ENCODE data around the gene B4GAT1. TPM values are rescaled to one million over a fixed set of nuclear protein-coding genes. Genes with fewer than 3 reads are reported as not detected.
"Not testable (repeated sequence)": the region's sequence is repeated elsewhere in the genome, so short reads cannot be mapped to it uniquely, and the experiment has no call there.

B4GAT1 gene
- polyA plus RNA-seq (ENCODE audit: insufficient read length in 12 of 12): 10 to 100 TPM in 11 of 12 donors, not detected in 1; 16.0 to 25.2 (median 20.3) TPM
- long read RNA-seq, donor 1, transcript B4GAT1-201 (2 exons, 2,072 nt): major isoform, 11 of 11 reads
- long read RNA-seq, donor 1, partial matches to known transcripts: 0 of 11 reads
- long read RNA-seq, donor 1, other reads (novel, unspliced or antisense): 0 of 11 reads
- long read RNA-seq, donor 2, transcript B4GAT1-201 (2 exons, 2,072 nt): major isoform, 8 of 8 reads
- long read RNA-seq, donor 2, partial matches to known transcripts: 0 of 8 reads
- long read RNA-seq, donor 2, other reads (novel, unspliced or antisense): 0 of 8 reads
- long read RNA-seq, donor 3, transcript B4GAT1-201 (2 exons, 2,072 nt): major isoform, 6 of 6 reads
- long read RNA-seq, donor 3, partial matches to known transcripts: 0 of 6 reads
- long read RNA-seq, donor 3, other reads (novel, unspliced or antisense): 0 of 6 reads
- long read RNA-seq, donor 4, partial matches to known transcripts: 0 of 3 reads
- long read RNA-seq, donor 4, other reads (novel, unspliced or antisense): 0 of 3 reads
- long read RNA-seq, donor 5: 0 reads
- long read RNA-seq, donor 6, partial matches to known transcripts: 0 of 2 reads
- long read RNA-seq, donor 6, other reads (novel, unspliced or antisense): 0 of 2 reads
- long read RNA-seq, donor 7, transcript B4GAT1-201 (2 exons, 2,072 nt): major isoform, 5 of 5 reads
- long read RNA-seq, donor 7, partial matches to known transcripts: 0 of 5 reads
- long read RNA-seq, donor 7, other reads (novel, unspliced or antisense): 0 of 5 reads
- long read RNA-seq, donor 8, partial matches to known transcripts: 11 of 15 reads
- long read RNA-seq, donor 8, other reads (novel, unspliced or antisense): 0 of 15 reads
- long read RNA-seq, donor 9, partial matches to known transcripts: 0 of 4 reads
- long read RNA-seq, donor 9, other reads (novel, unspliced or antisense): 0 of 4 reads
- long read RNA-seq, donor 10, transcript B4GAT1-201 (2 exons, 2,072 nt): major isoform, 14 of 14 reads
- long read RNA-seq, donor 10, partial matches to known transcripts: 0 of 14 reads
- long read RNA-seq, donor 10, other reads (novel, unspliced or antisense): 0 of 14 reads
- long read RNA-seq, donor 11, partial matches to known transcripts: 5 of 8 reads
- long read RNA-seq, donor 11, other reads (novel, unspliced or antisense): 0 of 8 reads

GRCh38 chr11:66347425-66348276, at the start of gene B4GAT1:
TSS of gene B4GAT1 (minus strand) at chr11:66347629. CDS start at chr11:66347545, 84 bp downstream.
- peak; percentile 92 for DNase-seq

GRCh38 chr11:66393954-66394353, 46.5 kb upstream of the B4GAT1 start:
- no peak for DNase-seq

DNA sequence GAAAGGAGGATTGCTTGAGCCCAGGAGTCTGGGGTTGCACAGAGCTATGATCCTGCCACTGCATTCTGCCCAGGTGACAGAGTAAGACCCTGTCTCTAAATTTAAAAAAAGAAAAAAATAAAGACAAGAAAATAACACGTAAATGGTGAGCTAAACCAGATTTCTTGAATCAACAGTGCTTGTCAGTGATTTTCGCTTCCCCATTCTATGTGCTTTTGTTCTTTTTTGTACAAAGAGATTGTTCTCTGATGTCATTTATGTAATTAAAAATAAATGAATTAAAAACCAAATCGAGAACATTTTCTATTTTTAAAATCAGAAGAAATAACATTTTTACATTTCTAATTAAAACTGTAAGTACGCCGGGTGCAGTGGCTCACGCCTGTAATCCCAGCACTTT, 43.9 kb upstream of the B4GAT1 start:
- no peak for DNase-seq

DNA sequence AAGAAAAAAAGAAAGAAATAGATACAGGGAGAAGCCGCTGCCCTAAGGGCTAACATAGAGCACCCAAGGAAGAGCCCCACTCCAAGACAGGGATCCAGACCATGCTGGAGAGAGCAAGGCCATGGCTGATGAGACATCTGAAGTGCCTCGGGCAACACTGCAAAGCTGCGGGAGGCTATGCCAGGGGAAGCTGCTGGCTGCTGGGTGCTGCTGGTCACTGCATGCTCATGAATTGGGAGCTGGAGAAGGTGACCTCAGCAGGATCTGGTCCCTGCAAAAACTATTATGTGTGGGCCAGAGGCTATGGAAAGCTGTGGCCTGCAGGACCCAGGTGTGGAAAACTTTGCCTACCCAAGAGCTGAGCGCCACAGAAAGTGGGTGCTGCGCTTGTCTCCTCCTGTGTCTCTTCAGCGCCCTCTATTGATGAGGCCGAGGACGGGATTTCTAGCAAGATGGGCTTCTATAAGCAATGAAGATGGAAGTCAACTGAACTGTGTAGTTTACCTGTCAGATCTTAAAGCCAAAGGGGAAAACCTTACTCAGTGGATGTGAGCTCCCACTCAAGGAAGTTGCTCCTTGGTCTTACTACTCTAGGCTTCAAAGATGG, 41.5 kb upstream of the B4GAT1 start:
- no peak for DNase-seq

DNA sequence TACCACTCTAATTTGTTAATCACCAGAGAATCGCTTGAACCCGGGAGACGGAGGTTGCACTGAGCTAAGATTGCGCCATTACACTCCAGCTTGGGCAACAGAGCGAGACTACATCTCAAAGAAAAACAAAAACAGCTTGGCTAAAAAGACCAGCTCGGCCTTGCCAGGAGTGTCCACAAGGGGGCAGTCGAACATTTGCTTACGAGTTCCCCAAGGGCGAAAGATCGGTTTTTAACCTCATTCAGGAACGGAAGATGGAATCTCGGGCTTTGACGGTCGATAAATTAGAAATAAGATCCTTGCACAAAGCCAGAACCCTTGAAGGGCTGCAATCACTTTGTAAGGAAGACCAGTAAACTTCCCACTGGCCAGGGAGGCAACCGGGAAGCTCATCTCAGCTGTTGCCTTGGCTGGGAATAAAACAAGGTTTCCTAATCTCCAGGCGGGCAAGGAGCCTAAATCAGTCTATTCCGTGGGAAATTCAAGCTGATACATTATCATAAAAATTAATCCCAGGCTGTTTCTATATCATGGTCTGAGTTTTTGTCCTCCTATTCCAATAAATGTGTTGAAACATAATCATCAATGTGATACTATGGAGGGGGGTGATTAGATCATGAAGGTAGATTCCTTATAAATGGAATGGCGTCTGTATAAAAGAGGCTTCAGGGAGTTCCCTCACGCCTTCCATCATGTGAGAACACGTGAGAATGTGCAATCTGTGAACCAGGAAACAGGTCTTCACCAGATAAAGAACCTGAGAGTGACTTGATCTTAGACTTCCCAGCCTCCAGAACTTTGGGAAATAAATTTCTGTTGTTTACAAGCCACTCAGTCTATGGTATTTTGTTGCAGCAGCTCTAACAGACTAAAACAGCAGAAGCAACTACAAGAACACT, 39.0 kb upstream of the B4GAT1 start:
- DNase-seq: peak; percentile 76

DNA sequence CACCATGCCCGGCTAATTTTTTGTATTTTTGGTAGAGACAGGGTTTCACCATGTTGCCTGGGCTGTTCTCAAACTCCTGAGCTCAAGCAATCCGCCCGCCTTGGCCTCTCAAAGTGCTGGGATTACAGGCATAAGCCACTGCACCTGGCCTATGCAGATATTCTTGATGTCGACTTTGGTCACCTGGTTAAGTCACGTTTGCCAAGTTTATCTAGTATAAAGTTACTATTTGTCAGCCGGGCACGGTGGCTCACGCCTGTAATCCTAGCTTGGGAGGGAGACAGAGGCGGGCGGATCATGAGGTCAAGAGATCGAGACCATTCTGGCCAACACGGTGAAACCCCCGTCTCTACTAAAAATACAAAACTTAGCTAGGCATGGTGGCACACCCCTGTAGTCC, 36.9 kb upstream of the B4GAT1 start:
- DNase-seq: not testable (repeated sequence)

DNA sequence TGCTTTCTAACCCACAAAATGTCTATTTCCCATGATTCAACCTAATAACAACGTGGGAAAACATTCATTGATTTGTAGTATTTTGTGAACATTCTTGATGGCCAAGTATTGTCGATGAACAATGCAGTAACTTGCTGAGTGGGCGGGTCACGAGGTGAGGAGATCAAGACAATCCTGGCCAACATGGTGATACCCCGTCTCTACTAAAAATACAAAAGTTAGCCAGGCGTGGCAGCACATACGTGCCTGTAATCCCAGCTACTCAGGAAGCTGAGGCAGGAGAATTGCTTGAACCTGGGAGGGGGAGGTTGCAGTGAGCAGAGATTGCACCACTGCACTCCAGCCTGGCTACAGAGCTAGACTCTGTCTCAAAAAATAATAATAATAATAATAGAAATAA, 32.8 kb upstream of the B4GAT1 start:
- DNase-seq: not testable (repeated sequence)

DNA sequence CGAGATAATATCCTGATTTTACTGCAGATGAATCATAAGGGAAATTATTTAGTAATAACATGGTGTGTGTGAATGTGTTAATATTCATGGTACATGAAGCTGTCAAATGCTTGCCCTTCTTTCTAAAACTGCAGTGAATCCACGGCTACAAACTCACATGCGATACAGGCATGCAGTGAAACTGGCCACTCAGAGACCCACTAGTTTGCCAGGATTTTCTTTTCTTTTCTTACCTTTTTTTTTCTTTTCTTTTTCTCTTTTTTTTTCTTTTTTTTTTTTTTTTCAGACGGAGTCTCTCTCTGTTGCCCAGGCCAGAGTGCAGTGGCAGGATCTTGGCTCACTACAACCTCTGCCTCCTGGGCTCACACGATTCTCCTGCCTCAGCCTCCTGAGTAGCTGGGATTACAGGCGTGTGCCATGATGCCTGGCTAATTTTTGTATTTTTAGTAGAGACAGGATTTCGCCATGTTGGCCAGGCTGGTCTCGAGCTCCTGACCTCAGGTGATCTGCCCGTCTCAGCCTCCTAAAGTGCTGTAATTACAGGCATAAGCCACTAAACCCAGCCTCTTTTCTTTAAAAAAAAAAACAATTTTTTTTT, 26.4 kb upstream of the B4GAT1 start:
- not testable (repeated sequence) for DNase-seq

DNA sequence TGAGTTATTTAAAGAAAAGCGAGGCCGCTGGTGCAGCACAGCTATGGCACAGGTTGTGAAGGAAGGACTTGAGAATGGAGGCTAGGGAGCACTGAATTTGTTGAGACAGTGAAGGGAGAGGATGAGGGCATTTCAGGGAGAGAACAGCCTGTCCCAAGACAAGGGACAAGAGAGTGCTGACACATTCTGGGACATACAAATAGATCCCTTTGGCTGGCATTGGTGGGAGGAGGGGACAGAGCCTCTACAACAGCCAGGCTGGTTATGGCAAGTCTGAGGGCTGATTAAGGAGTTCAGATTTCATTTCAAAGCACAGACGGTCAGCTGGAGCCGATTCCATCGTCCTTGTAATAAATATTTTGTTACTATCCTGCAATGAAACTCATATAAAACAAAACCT, 25.8 kb upstream of the B4GAT1 start:
- DNase-seq: no peak

GRCh38 chr11:66371627-66372415, 24.4 kb upstream of the B4GAT1 start, which contains the start of gene SLC29A2:
TSS of gene SLC29A2 (minus strand) at chr11:66371760. CDS start at chr11:66371591, 169 bp downstream.
- no peak for DNase-seq

GRCh38 chr11:66369073-66369894, 21.9 kb upstream of the B4GAT1 start:
- no peak for DNase-seq

- no peak for DNase-seq
Measured at GRCh38 chr11:66368484-66368883, 21.1 kb upstream of the B4GAT1 start.

- no peak for DNase-seq
Measured at GRCh38 chr11:66367561-66368312, 20.3 kb upstream of the B4GAT1 start.

- DNase-seq: no peak
Measured at GRCh38 chr11:66366844-66367477, 19.5 kb upstream of the B4GAT1 start.

DNA sequence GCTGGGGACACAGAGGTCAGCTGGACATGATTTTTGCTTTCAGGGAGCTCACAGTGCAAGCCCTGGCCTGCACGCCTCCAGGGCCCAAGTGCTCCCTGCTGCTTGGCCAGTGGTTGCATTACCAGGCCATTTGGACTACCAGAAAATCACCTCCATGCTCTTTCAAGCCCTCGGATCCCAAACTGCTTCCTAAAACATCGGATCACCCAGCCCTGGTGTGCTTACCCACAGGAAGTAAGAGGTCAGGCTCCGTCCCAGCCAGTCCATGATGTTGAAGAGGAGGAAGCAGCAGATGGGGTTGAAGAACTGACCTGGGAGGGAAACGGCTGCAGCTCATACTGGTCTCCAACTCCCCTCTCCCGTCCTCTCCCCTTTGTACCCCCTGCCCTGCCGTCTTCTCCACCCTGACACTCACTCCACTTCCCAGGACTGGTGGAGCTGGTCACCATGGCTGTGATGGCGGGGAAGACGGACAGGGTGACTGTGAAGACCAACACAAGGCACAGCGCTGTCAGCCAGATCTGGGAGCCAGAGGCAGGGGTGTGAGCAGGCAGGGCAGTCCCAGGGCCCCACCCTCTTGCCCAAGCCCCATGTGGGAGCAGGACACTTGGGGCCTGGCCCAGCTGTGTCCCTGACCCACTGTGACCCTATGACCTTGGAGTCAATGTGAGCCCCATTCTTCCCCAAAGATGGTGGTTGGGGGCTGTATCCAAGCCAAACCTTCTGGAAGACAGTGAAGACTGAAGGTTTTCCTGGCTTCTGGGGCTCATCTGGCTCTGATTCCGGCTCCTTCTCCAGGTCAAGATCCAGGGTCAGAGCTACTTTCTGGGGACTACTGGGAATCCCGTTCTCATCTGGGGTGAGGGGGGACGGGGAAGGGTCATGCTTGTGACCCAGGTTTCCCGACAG, 18.5 kb upstream of the B4GAT1 start:
- DNase-seq: no peak

Data from muscle of arm (tissue), 14 donors.